GM12878 (cell line): ENCODE measurements around the gene GLMN. TPM values are rescaled to one million over a fixed set of nuclear protein-coding genes. Genes with fewer than 3 reads are reported as not detected.

Experiments used
- BACH1 ChIP-seq: fragments of 450-650 bp; IDR thresholded peaks from 2 replicates; pipeline ENCODE4 v1.6.1; 2017; ENCODE audit warnings: mild to moderate bottlenecking, borderline replicate concordance
- BCL11A ChIP-seq: IDR thresholded peaks from 2 replicates; pipeline ENCODE4 v1.6.1; 2011; ENCODE audit warnings: low read depth, low read length
- BHLHE40 ChIP-seq, 2 experiments: fragments of 450-650 bp in 1 of 2; IDR thresholded peaks; 2 replicates each; pipeline ENCODE4 v1.6.1; 2011 to 2017; ENCODE audit warnings: low read depth in 2 of 2, borderline replicate concordance in 1 of 2, improper control_type of control experiment in 1 of 2, low read length in 1 of 2, mild to moderate bottlenecking in 1 of 2
- CBX3 ChIP-seq: fragments of 200-600 bp; sonication (generic); IDR thresholded peaks from 2 replicates; pipeline ENCODE4 v1.6.1; 2016; ENCODE audit warnings: low read depth, borderline replicate concordance
- CBX5 ChIP-seq: sonication (generic); IDR thresholded peaks from 2 replicates; pipeline ENCODE4 v1.6.1; 2016; ENCODE audit warnings: low read depth, moderate library complexity, mild to moderate bottlenecking, inconsistent platforms
- CHD2 ChIP-seq: IDR thresholded peaks from 2 replicates; pipeline ENCODE4 v1.6.1; 2011; ENCODE audit warnings: low read depth, low read length, improper control_type of control experiment, borderline replicate concordance
- EGR1 ChIP-seq, 2 experiments: IDR thresholded peaks; 1 replicate in 1 of 2; 2 replicates in 1 of 2; pipeline ENCODE4 v1.6.1; 2011 to 2012; ENCODE audit warnings: low read depth in 2 of 2, low read length in 2 of 2, borderline replicate concordance in 1 of 2, mild to moderate bottlenecking in 1 of 2, moderate library complexity in 1 of 2
- ESRRA ChIP-seq: IDR thresholded peaks from 2 replicates; pipeline ENCODE4 v1.6.1; 2012; ENCODE audit warnings: mild to moderate bottlenecking, low read length, improper control_type of control experiment
- ETV6 ChIP-seq, 2 experiments: fragments of 450-650 bp in 1 of 2; IDR thresholded peaks in 1 of 2; conservative IDR thresholded peaks in 1 of 2; 2 replicates each; pipeline ENCODE4 v1.6.1; 2014; ENCODE audit warnings: antibody characterized with exemption in 1 of 2, borderline replicate concordance in 1 of 2, low read depth in 1 of 2, mild to moderate bottlenecking in 1 of 2, moderate library complexity in 1 of 2
- GABPA ChIP-seq: IDR thresholded peaks from 2 replicates; pipeline ENCODE4 v1.6.1; 2014; ENCODE audit warnings: antibody characterized with exemption, low read depth, mild to moderate bottlenecking, inconsistent platforms
- GATAD2B ChIP-seq: fragments of 450-650 bp; conservative IDR thresholded peaks from 2 replicates; pipeline ENCODE4 v1.6.1; 2017; ENCODE audit warnings: low read depth, mild to moderate bottlenecking, moderate library complexity
- IRF4 ChIP-seq: IDR thresholded peaks from 2 replicates; pipeline ENCODE4 v1.6.1; 2011; ENCODE audit warnings: low read depth, low read length
- MYC ChIP-seq: IDR thresholded peaks from 2 replicates; pipeline ENCODE4 v1.6.1; 2011; ENCODE audit warnings: mild to moderate bottlenecking, low read length, moderate library complexity, inconsistent platforms; ENCODE audit not compliant: insufficient read depth, insufficient replicate concordance, insufficient read length, severe bottlenecking
- NBN ChIP-seq: fragments of 450-650 bp; IDR thresholded peaks from 2 replicates; pipeline ENCODE4 v1.6.1; 2016
- TARDBP ChIP-seq: IDR thresholded peaks from 2 replicates; pipeline ENCODE4 v1.6.1; 2016; ENCODE audit warnings: borderline replicate concordance
- TCF7 ChIP-seq: IDR thresholded peaks from 2 replicates; pipeline ENCODE4 v1.6.1; 2014; ENCODE audit warnings: antibody characterized with exemption, borderline replicate concordance
- WRNIP1 ChIP-seq: IDR thresholded peaks from 2 replicates; pipeline ENCODE4 v1.6.1; 2011; ENCODE audit warnings: low read depth, low read length, improper control_type of control experiment, borderline replicate concordance
- YY1 ChIP-seq: IDR thresholded peaks from 2 replicates; pipeline ENCODE4 v1.6.1; 2011; ENCODE audit warnings: low read depth, mild to moderate bottlenecking, low read length
- ZBED1 ChIP-seq: IDR thresholded peaks from 2 replicates; pipeline ENCODE4 v1.6.1; 2016; ENCODE audit warnings: borderline replicate concordance
- ZNF207 ChIP-seq: fragments of 450-650 bp; IDR thresholded peaks from 2 replicates; pipeline ENCODE4 v1.6.1; 2014; ENCODE audit warnings: antibody characterized with exemption, mild to moderate bottlenecking, borderline replicate concordance
- ZSCAN29 ChIP-seq: fragments of 450-650 bp; IDR thresholded peaks from 2 replicates; pipeline ENCODE4 v1.6.1; 2017; ENCODE audit warnings: mild to moderate bottlenecking, moderate library complexity
- polyA plus RNA-seq, 11 experiments: library from polyadenylated mRNA; depleted of rRNA in 4 of 11; unstranded in 6 of 11; stranded (reverse) in 5 of 11; fragments of >200 nt; fragmentation: Nextera tagmentation in 4 of 11; fragmentation: Illumina TruSeq in 1 of 11; extraction: Ambion mirVana in 4 of 11; extraction: Trizol in 1 of 11; gene quantifications; 1 replicate in 1 of 11; 2 replicates in 10 of 11; pipeline versions ENCODE4 v1.2.1 to v1.2.3, GENCODE V29; 2011 to 2016; ENCODE audit warnings: inconsistent platforms in 2 of 11, missing spikeins in 2 of 11, low read depth in 1 of 11
- total RNA-seq, 4 experiments: library from RNA; depleted of rRNA in 3 of 4; stranded (reverse); fragments of >200 nt in 3 of 4; fragmentation: Illumina TruSeq in 1 of 4; extraction: Trizol in 1 of 4; gene quantifications; 2 replicates each; pipeline versions ENCODE4 v1.2.1 to v1.2.3, GENCODE V29; 2013 to 2021
- TF ChIP-seq, protein P1 (sequence below): fragments of 450-650 bp; IDR thresholded peaks from 2 replicates; pipeline ENCODE4 v1.6.1; 2017; ENCODE audit warnings: borderline replicate concordance
- TF ChIP-seq, protein P2 (sequence below): fragments of 450-650 bp; IDR thresholded peaks from 2 replicates; pipeline ENCODE4 v1.6.1; 2017; ENCODE audit warnings: mild to moderate bottlenecking, moderate library complexity

The GLMN gene
- total and polyA plus RNA-seq, 10 of the 15 experiments (the other 5 are each of a cell fraction or from before 2014, with no cell fraction given) = 11.5 to 33.7 (median 16.7) TPM

DNA sequence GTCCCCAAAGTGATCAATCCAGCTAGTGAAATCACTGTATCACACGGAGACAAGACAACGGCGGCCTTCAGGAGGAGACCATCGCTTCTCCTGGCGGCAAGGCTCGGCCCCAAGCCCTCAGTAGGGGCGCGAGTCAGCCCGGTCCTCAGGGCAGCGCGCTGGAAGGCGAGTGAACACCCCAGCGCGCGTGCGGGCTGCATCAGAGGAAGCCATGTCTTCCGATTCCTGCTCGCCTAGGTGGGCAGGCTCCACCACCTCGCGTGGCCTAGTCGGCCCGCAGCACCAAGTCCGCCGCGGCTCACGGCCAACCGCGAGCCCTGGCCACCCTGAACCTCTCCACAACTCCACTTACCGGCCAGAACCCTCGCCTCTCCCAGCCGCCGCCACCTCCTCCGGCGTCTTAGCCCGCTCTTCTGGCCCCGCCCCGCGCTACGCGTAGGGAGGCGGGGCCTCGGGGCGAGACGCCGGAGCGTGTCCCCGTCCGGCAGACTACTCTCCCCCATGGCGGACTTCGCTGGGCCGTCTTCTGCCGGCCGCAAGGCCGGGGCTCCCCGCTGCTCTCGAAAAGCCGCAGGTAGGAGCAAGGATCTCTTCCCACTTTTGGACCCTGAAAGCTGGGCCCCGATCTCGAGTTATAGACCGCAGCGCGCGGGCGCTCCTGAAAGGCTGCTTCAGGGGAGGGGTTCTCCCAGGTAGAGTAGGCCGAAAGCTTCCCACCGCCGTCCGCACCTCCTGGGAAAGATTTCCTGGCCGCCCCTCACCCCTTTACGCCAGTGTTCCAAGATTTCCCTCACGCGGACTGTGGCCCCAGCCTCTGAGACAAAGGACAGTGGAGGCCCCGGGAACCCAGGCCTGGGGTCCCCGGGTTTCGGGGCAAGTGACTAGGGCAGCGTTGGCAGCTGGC lies at the start of gene GLMN, which contains the start of gene RPAP2 (continued):
- TF ChIP-seq BACH1 (peak; percentile 82; the same call in 1 of the 2 replicates), GABPA (no peak), ESRRA (no peak), CBX5 (0 out of 2 replicates have a peak, but pooled peaks have one; percentile 1), WRNIP1 (no peak), GATAD2B (peak; percentile 77), YY1 (peak; percentile 75), IRF4 (no peak), CHD2 (no peak), EGR1 (IDR thresholded peaks at IDR 0.05; ENCODE audit: borderline replicate concordance in 1 of 2, low read depth in 2 of 2, low read length in 2 of 2) (no peak), CBX3 (no peak), BHLHE40 (IDR thresholded peaks at IDR 0.05; ENCODE audit: borderline replicate concordance in 1 of 2, low read depth in 2 of 2, low read length in 1 of 2) (peak in 1 of 2 experiments; percentile 83; a peak in 2 of 4 replicates), ZNF207 (peak; percentile 22; the same call in 1 of the 2 replicates), MYC (no peak), ETV6 (conservative IDR thresholded peaks at IDR 0.05 in 1 of 2, IDR thresholded peaks at IDR 0.05 in 1 of 2; ENCODE audit: borderline replicate concordance in 1 of 2, low read depth in 1 of 2) (no peak), ZBED1 (no peak), BCL11A (0 out of 2 replicates have a peak, but pooled peaks have one; percentile 9), TARDBP (0 out of 2 replicates have a peak, but pooled peaks have one; percentile 6), TCF7 (no peak), ZSCAN29 (0 out of 2 replicates have a peak, but pooled peaks have one; percentile 5), NBN (peak; percentile 61; the same call in 1 of the 2 replicates)
- TF ChIP-seq, protein P1, sequence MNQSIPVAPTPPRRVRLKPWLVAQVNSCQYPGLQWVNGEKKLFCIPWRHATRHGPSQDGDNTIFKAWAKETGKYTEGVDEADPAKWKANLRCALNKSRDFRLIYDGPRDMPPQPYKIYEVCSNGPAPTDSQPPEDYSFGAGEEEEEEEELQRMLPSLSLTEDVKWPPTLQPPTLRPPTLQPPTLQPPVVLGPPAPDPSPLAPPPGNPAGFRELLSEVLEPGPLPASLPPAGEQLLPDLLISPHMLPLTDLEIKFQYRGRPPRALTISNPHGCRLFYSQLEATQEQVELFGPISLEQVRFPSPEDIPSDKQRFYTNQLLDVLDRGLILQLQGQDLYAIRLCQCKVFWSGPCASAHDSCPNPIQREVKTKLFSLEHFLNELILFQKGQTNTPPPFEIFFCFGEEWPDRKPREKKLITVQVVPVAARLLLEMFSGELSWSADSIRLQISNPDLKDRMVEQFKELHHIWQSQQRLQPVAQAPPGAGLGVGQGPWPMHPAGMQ = no peak
- TF ChIP-seq, protein P2, sequence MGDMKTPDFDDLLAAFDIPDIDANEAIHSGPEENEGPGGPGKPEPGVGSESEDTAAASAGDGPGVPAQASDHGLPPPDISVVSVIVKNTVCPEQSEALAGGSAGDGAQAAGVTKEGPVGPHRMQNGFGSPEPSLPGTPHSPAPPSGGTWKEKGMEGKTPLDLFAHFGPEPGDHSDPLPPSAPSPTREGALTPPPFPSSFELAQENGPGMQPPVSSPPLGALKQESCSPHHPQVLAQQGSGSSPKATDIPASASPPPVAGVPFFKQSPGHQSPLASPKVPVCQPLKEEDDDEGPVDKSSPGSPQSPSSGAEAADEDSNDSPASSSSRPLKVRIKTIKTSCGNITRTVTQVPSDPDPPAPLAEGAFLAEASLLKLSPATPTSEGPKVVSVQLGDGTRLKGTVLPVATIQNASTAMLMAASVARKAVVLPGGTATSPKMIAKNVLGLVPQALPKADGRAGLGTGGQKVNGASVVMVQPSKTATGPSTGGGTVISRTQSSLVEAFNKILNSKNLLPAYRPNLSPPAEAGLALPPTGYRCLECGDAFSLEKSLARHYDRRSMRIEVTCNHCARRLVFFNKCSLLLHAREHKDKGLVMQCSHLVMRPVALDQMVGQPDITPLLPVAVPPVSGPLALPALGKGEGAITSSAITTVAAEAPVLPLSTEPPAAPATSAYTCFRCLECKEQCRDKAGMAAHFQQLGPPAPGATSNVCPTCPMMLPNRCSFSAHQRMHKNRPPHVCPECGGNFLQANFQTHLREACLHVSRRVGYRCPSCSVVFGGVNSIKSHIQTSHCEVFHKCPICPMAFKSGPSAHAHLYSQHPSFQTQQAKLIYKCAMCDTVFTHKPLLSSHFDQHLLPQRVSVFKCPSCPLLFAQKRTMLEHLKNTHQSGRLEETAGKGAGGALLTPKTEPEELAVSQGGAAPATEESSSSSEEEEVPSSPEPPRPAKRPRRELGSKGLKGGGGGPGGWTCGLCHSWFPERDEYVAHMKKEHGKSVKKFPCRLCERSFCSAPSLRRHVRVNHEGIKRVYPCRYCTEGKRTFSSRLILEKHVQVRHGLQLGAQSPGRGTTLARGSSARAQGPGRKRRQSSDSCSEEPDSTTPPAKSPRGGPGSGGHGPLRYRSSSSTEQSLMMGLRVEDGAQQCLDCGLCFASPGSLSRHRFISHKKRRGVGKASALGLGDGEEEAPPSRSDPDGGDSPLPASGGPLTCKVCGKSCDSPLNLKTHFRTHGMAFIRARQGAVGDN = peak; percentile 50
